Parathyroid adenoma (tissue), 2 donors: ENCODE results near the gene RUSC2.

Experiments used
- H2AFZ ChIP-seq: fragments of 300-600 bp; sonication (generic); one replicate; pipeline ENCODE4 v1.7.0; 2017; ENCODE audit warnings: antibody characterized with exemption, mild to moderate bottlenecking
- H3K27ac ChIP-seq: fragments of 300-600 bp; sonication (generic); one replicate; pipeline ENCODE4 v1.7.0; 2017
- H3K27me3 ChIP-seq: fragments of 300-600 bp; sonication (generic); one replicate; pipeline ENCODE4 v1.7.0; 2017; ENCODE audit warnings: low read length; ENCODE audit not compliant: control insufficient read depth, insufficient read depth
- H3K36me3 ChIP-seq: fragments of 300-600 bp; sonication (generic); one replicate; pipeline ENCODE4 v1.7.0; 2017; ENCODE audit warnings: low read length; ENCODE audit not compliant: control insufficient read depth, insufficient read depth
- H3K4me1 ChIP-seq: fragments of 300-600 bp; sonication (generic); one replicate; pipeline ENCODE4 v1.7.0; 2017; ENCODE audit warnings: control low read depth
- H3K4me2 ChIP-seq: fragments of 300-600 bp; sonication (generic); one replicate; pipeline ENCODE4 v1.7.0; 2017; ENCODE audit warnings: low read length
- H3K4me3 ChIP-seq: fragments of 300-600 bp; sonication (generic); one replicate; pipeline ENCODE4 v1.7.0; 2017; ENCODE audit warnings: low read depth, low read length
- H3K79me2 ChIP-seq: fragments of 300-600 bp; sonication (generic); one replicate; pipeline ENCODE4 v1.7.0; 2017; ENCODE audit warnings: control low read depth
- H3K9ac ChIP-seq: fragments of 300-600 bp; sonication (generic); one replicate; pipeline ENCODE4 v1.7.0; 2017; ENCODE audit warnings: mild to moderate bottlenecking
- H3K9me3 ChIP-seq: fragments of 300-600 bp; sonication (generic); one replicate; pipeline ENCODE4 v1.7.0; 2017; ENCODE audit warnings: low read length; ENCODE audit not compliant: control insufficient read depth
- TF ChIP-seq, protein P1 (sequence below): fragments of 300-600 bp; sonication (generic); IDR thresholded peaks from one replicate; pipeline ENCODE4 v1.7.0; 2017; ENCODE audit warnings: antibody characterized with exemption, mild to moderate bottlenecking
- donor health status: primary hyperparathyroidism.

Gene RUSC2

DNA sequence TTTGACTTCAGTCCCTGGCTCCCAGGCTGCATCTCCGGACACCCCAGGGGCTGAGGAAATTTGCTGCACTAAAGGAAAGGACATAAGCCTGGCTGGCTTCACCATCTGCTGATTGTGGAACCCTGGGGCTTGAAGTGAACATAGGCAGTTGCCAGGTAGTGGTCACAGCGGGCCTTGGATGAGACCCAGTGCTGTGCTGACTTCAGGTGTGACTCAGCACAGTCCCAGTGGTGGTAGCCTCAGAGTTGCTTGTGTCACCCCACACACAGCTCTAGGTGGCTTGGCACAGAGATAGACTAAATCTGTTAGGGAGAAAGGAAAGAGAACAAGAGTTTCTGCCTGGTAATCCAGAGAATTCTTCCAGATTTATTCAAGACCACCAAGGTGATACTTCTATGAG, 36.1 kb upstream of the RUSC2 start:
- no peaks in the 10 kb centered on the region for H3K4me1 ChIP-seq
- H3K9ac ChIP-seq: no peak overlapping the region
- no peak overlapping the region for H3K4me2 ChIP-seq
- H3K4me3 ChIP-seq: no peak overlapping the region
- no peaks in the 10 kb centered on the region for H3K36me3 ChIP-seq
- TF ChIP-seq, protein P1, sequence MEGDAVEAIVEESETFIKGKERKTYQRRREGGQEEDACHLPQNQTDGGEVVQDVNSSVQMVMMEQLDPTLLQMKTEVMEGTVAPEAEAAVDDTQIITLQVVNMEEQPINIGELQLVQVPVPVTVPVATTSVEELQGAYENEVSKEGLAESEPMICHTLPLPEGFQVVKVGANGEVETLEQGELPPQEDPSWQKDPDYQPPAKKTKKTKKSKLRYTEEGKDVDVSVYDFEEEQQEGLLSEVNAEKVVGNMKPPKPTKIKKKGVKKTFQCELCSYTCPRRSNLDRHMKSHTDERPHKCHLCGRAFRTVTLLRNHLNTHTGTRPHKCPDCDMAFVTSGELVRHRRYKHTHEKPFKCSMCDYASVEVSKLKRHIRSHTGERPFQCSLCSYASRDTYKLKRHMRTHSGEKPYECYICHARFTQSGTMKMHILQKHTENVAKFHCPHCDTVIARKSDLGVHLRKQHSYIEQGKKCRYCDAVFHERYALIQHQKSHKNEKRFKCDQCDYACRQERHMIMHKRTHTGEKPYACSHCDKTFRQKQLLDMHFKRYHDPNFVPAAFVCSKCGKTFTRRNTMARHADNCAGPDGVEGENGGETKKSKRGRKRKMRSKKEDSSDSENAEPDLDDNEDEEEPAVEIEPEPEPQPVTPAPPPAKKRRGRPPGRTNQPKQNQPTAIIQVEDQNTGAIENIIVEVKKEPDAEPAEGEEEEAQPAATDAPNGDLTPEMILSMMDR: no peak
- no peaks in the 10 kb centered on the region for H3K79me2 ChIP-seq
- no peak overlapping the region for H3K27ac ChIP-seq
- no peaks in the 10 kb centered on the region for H3K27me3 ChIP-seq
- H2AFZ ChIP-seq: no peak overlapping the region
- no peaks in the 10 kb centered on the region for H3K9me3 ChIP-seq

DNA sequence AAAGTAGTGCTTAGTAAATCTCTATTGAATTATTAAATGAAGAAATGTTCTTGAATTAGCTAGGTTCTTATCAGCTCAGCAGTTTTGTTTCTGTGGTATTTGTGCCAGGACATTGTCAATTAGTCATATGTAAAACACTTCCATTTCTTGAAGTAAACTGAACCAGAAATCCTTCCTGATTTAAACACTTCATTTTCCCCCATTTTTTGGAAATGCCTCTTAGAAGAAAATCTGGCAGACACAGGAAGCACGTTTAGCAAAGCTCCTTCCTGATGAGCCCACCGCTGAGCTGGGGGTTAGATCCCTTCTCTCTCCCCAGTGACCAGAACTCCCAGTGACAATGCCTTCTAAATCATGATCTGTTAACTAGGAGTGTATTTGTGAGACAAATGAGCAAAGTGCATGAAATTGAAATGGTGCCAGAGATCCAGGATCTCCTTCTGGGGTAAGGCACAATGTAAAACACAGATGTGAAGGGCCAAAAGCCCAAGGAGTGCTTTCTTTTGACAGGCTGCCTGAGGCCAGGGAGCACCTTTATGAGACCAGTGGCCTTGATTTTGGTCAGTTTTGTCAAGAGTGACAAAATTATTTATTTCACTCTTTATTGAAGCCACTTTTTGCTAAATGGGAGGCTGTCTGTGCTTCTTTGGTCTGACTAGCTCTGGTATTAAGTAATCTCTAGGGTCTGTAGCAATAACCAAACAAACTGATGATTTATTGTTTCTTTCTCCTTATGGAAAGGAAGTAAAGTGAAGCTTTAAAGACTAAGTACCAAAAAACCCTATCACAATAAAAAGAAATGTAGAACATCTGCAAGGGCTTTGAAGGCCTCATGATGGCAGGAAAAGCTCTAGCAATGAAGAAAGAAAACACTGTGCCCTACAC, 25.5 kb upstream of the RUSC2 start:
- Histone ChIP-seq H3K4me2 (no peak overlapping the region), H3K27ac (no peak overlapping the region), H3K27me3 (no peaks in the 10 kb centered on the region), H3K4me1 (no peaks in the 10 kb centered on the region), H3K9ac (no peak overlapping the region), H3K79me2 (no peaks in the 10 kb centered on the region), H3K9me3 (no peaks in the 10 kb centered on the region), H2AFZ (no peak overlapping the region), H3K36me3 (no peaks in the 10 kb centered on the region), H3K4me3 (no peak overlapping the region)
- TF ChIP-seq, protein P1: no peak

DNA sequence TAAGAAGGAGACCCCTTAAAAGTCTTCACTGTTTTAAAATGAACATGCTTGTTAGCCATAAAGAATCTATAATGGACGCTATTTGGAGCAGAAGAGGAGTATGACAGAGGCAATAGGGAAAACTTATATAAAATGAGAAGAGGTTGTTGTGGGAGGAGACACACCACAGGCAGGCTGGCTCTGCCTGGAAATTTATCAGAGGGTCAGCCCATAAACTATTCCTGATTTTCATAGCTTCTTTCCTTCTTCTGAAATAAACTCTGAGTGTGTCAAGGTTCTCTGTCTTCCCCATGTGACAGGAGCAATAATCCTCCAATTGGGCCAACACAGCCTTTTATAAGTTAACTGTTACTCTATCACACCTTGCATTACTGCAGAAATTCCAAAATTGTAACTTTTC, 19.6 kb upstream of the RUSC2 start:
- no peak overlapping the region for H3K27ac ChIP-seq
- no peaks in the 10 kb centered on the region for H3K9me3 ChIP-seq
- H3K27me3 ChIP-seq: no peaks in the 10 kb centered on the region
- H2AFZ ChIP-seq: no peak overlapping the region
- no peaks in the 10 kb centered on the region for H3K79me2 ChIP-seq
- H3K4me1 ChIP-seq: no peaks in the 10 kb centered on the region
- H3K9ac ChIP-seq: no peak overlapping the region
- no peak overlapping the region for H3K4me2 ChIP-seq
- H3K36me3 ChIP-seq: no peaks in the 10 kb centered on the region
- TF ChIP-seq, protein P1: no peak
- H3K4me3 ChIP-seq: no peak overlapping the region

DNA sequence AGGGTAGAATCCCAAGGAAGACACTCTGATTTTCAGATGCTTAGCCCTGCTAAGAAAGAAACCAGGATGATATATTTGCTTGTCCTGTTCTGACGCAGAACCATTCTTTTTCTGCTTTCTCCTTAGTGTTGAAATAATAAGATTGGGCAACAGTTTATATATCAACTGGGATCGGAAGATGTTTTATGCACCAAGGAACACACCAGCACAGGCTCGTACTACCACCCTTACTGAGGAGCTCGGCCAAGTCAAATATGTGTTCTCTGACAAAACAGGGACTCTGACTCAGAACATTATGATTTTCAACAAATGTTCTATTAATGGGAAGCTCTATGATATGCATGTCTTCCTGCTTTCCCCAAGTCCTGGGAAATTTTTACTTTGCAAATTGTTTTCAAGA, 19.0 kb upstream of the RUSC2 start:
- H3K36me3 ChIP-seq: no peaks in the 10 kb centered on the region
- H3K79me2 ChIP-seq: no peaks in the 10 kb centered on the region
- no peak overlapping the region for H3K27ac ChIP-seq
- no peak overlapping the region for H3K9ac ChIP-seq
- no peak overlapping the region for H3K4me2 ChIP-seq
- H3K27me3 ChIP-seq: no peaks in the 10 kb centered on the region
- no peak overlapping the region for H2AFZ ChIP-seq
- H3K4me3 ChIP-seq: no peak overlapping the region
- TF ChIP-seq, protein P1: no peak
- no peaks in the 10 kb centered on the region for H3K4me1 ChIP-seq
- no peaks in the 10 kb centered on the region for H3K9me3 ChIP-seq

DNA sequence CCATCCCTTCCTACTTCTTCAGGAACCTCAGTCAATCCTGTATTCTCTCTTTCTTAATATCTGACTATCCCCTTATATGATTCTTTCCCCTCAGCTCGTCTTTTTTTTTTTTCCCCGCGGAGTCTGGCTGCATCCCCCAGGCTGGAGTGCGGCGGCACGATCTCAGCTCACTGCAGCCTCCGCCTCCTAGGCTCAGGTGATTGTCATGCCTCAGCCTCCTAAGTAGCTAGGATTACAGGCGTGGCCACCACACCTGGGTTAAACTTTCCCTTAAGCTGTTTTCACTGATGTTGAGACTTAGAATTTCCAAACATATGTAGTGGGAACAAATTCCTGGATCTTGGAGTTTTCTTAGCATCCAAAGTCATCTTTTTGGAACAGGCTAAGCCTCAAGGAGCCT, 13.3 kb upstream of the RUSC2 start:
- Histone ChIP-seq H3K79me2 (no peaks in the 10 kb centered on the region), H3K9ac (no peak overlapping the region), H3K4me1 (no peaks in the 10 kb centered on the region), H3K9me3 (no peaks in the 10 kb centered on the region), H2AFZ (no peak overlapping the region), H3K4me3 (no peak overlapping the region), H3K4me2 (no peak overlapping the region), H3K36me3 (no peaks in the 10 kb centered on the region), H3K27me3 (no peaks in the 10 kb centered on the region), H3K27ac (no peak overlapping the region)
- TF ChIP-seq, protein P1: no peak
